ENCODE measurements around the gene PTPN6.

The PTPN6 gene

GRCh38 chr12:6928022-6928702 lies 23.0 kb upstream of the PTPN6 start:
- TF ChIP-seq CTCF (conservative IDR thresholded peaks at IDR 0.05; ENCODE audit: low read depth) = no peak
- DNase-seq (ENCODE audit: low spot score) = no peak
- POLR2A ChIA-PET (ENCODE audit: low non-redundant PET) = interaction anchor here (0.7 to 1.2 kb wide), 2 partner anchors 34 to 37 kb away, joined by 4 to 5 read pairs; no protein-coding TSS in a partner anchor
- CTCF ChIA-PET = no interaction called here
- H3K27ac ChIP-seq = peak overlapping the region; percentile 98

- TF ChIP-seq CTCF (conservative IDR thresholded peaks at IDR 0.05; ENCODE audit: low read depth) = no peak
- peak overlapping the region; percentile 98 for H3K27ac ChIP-seq
- no peak for DNase-seq (ENCODE audit: low spot score)
- ChIA-PET CTCF (interaction anchor here (1.1 to 1.2 kb wide), 2 partner anchors 9 to 56 kb away, joined by 3 read pairs; partner anchors contain the start of gene SPSB2), POLR2A (ENCODE audit: low non-redundant PET) (interaction anchor here (0.7 to 1.2 kb wide), 2 partner anchors 33 to 38 kb away, joined by 4 to 5 read pairs; no protein-coding TSS in a partner anchor)
These were observed 22.3 kb upstream of the PTPN6 start for GRCh38 chr12:6928703-6929407.

- TF ChIP-seq CTCF (conservative IDR thresholded peaks at IDR 0.05; ENCODE audit: low read depth) = no peak
- H3K27ac ChIP-seq = peak overlapping the region; percentile 98
- ChIA-PET CTCF (interaction anchor here (1.1 to 1.2 kb wide), 2 partner anchors 8 to 57 kb away, joined by 3 read pairs; partner anchors contain the start of gene SPSB2), POLR2A (ENCODE audit: low non-redundant PET) (interaction anchor here (1.2 kb wide), 1 partner anchor 33 kb away, joined by 5 read pairs; no protein-coding TSS in a partner anchor)
- DNase-seq (ENCODE audit: low spot score) = no peak
These were observed 21.4 kb upstream of the PTPN6 start for GRCh38 chr12:6929466-6930452.

GRCh38 chr12:6932766-6933165 lies 18.4 kb upstream of the PTPN6 start:
- ChIA-PET CTCF (no interaction called here), POLR2A (ENCODE audit: low non-redundant PET) (no interaction called here)
- no peak for TF ChIP-seq CTCF (conservative IDR thresholded peaks at IDR 0.05; ENCODE audit: low read depth)
- no peak overlapping the region for H3K27ac ChIP-seq
- no peak for DNase-seq (ENCODE audit: low spot score)

- ChIA-PET CTCF (interaction anchor here (1.2 kb wide), 1 partner anchor 16 kb away, joined by 3 read pairs; no protein-coding TSS in a partner anchor), POLR2A (ENCODE audit: low non-redundant PET) (no interaction called here)
- no peak for TF ChIP-seq CTCF (conservative IDR thresholded peaks at IDR 0.05; ENCODE audit: low read depth)
- H3K27ac ChIP-seq = peak overlapping the region; percentile 82
- no peak for DNase-seq (ENCODE audit: low spot score)
These were observed 17.0 kb upstream of the PTPN6 start for GRCh38 chr12:6934110-6934509.
